Measurements from ENCODE around the gene JAK1. TPM values are rescaled to one million over a fixed set of nuclear protein-coding genes. Genes with fewer than 3 reads are reported as not detected.
"Not testable (repeated sequence)": the region's sequence is repeated elsewhere in the genome, so short reads cannot be mapped to it uniquely, and the experiment has no call there.

JAK1 gene
- total RNA-seq, 3 donors from 2014 or later (not counting 1 experiment from before 2014, with no cell fraction given) = 507 to 626 (median 526) TPM

DNA sequence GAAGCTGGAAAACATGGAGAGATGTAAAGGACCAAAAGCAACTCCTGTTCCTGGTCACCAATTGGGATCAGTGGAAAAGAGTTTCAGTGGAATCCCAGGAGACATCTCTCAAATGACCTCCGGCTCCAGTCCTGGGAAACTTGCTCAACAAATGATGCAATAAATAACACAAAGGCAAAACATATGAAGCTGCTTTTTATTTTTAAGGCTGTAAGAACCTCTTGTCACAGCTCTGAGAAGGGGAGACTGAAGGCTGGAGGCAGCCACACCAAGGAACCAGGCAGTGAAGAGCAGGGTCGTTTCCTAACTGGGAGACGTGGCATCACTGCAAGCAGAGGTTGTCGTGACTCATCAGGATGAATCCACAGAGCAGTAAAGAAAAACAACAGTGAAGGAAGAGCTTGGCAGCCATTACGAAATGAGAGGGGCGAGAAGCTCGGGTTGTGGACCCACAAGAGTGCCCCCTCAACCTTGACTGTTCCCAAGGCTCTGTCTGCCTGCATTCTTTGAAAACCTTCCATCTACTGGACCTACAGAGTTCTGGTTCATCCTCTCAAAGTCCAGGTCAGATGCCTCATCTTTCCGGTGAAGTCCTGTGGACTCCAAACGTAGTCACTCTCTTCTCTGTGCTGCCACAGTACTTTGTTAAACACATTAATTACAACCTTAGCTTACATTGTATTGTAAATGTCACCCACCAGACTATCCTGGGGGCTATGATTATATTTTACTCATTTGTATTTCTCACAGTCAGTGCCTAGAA, 32.1 kb downstream of the JAK1 start:
- no peaks in the 10 kb centered on the region for H3K9me3 ChIP-seq (ENCODE audit: control insufficient read depth, insufficient read depth, low read length)
- no peaks in the 10 kb centered on the region for H3K36me3 Mint-ChIP-seq
- 62% methylated on average over 9 of the region's 9 CpGs for WGBS (ENCODE audit: insufficient coverage)
- H3K4me1 Mint-ChIP-seq = peaks cover 92 to 96% of the 10 kb centered on the region in 2 donors
- intact Hi-C loops (cut with micrococcal nuclease) = no loop called here
- peak overlapping the region; percentile 78 to 88 for H3K27ac Mint-ChIP-seq
- H3K4me3 Mint-ChIP-seq = peak overlapping the region; percentile 49
- H3K4me3 ChIP-seq (ENCODE audit: low read length) = no peak overlapping the region
- ATAC-seq = peak in 2 of 3 donors; percentile 14 to 25
- peaks cover 4% of the 10 kb centered on the region for H3K36me3 ChIP-seq (ENCODE audit: control insufficient read depth, insufficient read depth, low read length)
- no peaks in the 10 kb centered on the region for H3K27me3 ChIP-seq (ENCODE audit: control insufficient read depth, insufficient read depth, low read length)
- H3K27ac ChIP-seq (ENCODE audit: low read length) = peak overlapping the region; percentile 28
- peaks cover 51% of the 10 kb centered on the region for H3K4me1 ChIP-seq (ENCODE audit: control insufficient read depth, insufficient read depth, low read length)
- no peak for DNase-seq
- no peaks in the 10 kb centered on the region for H3K27me3 Mint-ChIP-seq (ENCODE audit: low read depth in 2 of 2)
- TF ChIP-seq, protein P1, sequence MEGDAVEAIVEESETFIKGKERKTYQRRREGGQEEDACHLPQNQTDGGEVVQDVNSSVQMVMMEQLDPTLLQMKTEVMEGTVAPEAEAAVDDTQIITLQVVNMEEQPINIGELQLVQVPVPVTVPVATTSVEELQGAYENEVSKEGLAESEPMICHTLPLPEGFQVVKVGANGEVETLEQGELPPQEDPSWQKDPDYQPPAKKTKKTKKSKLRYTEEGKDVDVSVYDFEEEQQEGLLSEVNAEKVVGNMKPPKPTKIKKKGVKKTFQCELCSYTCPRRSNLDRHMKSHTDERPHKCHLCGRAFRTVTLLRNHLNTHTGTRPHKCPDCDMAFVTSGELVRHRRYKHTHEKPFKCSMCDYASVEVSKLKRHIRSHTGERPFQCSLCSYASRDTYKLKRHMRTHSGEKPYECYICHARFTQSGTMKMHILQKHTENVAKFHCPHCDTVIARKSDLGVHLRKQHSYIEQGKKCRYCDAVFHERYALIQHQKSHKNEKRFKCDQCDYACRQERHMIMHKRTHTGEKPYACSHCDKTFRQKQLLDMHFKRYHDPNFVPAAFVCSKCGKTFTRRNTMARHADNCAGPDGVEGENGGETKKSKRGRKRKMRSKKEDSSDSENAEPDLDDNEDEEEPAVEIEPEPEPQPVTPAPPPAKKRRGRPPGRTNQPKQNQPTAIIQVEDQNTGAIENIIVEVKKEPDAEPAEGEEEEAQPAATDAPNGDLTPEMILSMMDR (IDR thresholded peaks at IDR 0.05) = no peak
- H3K9me3 Mint-ChIP-seq = no peaks in the 10 kb centered on the region

DNA sequence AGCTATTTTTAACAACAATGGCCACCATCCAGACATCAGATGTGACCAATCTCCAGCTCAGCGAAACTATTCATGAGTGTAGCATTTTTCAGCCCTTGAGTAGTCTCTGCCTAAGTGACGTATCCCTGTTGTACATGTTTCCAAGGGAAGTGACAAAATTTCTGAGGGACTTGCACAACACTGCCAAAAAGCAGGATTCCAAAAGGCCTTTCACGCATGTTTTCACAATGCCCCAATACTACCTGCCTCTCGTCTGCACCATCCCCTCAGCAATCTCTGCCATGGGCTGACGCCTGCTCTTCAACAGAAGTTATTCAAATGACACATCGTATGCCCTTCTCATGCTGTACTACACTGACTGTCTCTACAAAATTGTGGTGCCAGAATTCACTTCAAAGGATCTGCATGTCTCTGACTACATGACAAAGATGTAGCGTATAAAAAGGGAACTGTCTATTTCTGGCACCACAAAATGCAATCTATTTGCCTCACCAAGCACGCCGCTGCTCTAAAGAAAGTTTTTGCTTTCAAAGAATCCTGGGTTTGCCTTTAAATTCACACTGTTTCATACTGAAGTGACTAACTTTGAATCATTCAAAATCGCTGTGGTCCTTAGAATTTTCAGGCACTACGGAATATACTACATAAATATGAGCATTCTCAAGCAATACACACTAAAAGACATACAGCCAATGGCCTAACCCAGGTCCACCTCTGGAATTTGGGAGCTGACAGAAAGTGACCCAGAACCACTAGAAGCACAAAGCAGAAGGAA, 32.9 kb downstream of the JAK1 start:
- intact Hi-C loops (cut with micrococcal nuclease) = no loop called here
- Mint-ChIP-seq H3K4me3 (peak overlapping the region; percentile 62), H3K9me3 (no peaks in the 10 kb centered on the region), H3K4me1 (peaks cover 92 to 96% of the 10 kb centered on the region in 2 donors), H3K36me3 (no peaks in the 10 kb centered on the region), H3K27me3 (ENCODE audit: low read depth in 2 of 2) (no peaks in the 10 kb centered on the region), H3K27ac (peak overlapping the region; percentile 78 to 88)
- DNase-seq (peak in 1 of 2 donors; percentile 38), ATAC-seq (peak; percentile 55 to 58 (median 56))
- Histone ChIP-seq H3K4me1 (ENCODE audit: control insufficient read depth, insufficient read depth, low read length) (peaks cover 45% of the 10 kb centered on the region), H3K27me3 (ENCODE audit: control insufficient read depth, insufficient read depth, low read length) (no peaks in the 10 kb centered on the region), H3K27ac (ENCODE audit: low read length) (peak overlapping the region; percentile 28), H3K4me3 (ENCODE audit: low read length) (no peak overlapping the region), H3K36me3 (ENCODE audit: control insufficient read depth, insufficient read depth, low read length) (peaks cover 4% of the 10 kb centered on the region), H3K9me3 (ENCODE audit: control insufficient read depth, insufficient read depth, low read length) (no peaks in the 10 kb centered on the region)
- WGBS (ENCODE audit: insufficient coverage) = 35% methylated on average over 11 of the region's 11 CpGs
- TF ChIP-seq, protein P1 (IDR thresholded peaks at IDR 0.05) = no peak

DNA sequence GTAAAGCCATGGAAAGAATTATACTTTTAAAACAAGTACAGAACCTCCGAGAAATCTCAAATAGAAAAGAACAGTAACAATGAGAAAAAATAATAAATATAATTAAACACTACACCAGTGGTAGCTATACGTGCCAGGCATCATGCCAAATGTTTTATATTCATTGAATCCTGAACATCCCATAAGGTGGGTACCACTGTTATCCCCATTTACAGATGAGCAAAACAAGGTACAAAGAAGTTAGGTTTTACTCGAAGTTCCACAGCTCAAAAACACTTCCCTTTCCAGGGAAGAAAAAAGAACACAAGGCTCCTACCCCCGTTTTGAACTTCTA, 33.4 kb downstream of the JAK1 start:
- Histone ChIP-seq H3K27ac (ENCODE audit: low read length) (peak overlapping the region; percentile 28), H3K4me3 (ENCODE audit: low read length) (no peak overlapping the region), H3K9me3 (ENCODE audit: control insufficient read depth, insufficient read depth, low read length) (no peaks in the 10 kb centered on the region), H3K36me3 (ENCODE audit: control insufficient read depth, insufficient read depth, low read length) (peaks cover 4% of the 10 kb centered on the region), H3K27me3 (ENCODE audit: control insufficient read depth, insufficient read depth, low read length) (no peaks in the 10 kb centered on the region), H3K4me1 (ENCODE audit: control insufficient read depth, insufficient read depth, low read length) (peaks cover 50% of the 10 kb centered on the region)
- 43% methylated on average over 3 of the region's 4 CpGs for WGBS (ENCODE audit: insufficient coverage)
- Mint-ChIP-seq H3K27ac (peak overlapping the region; percentile 78 to 88), H3K4me1 (peaks cover 92 to 97% of the 10 kb centered on the region in 2 donors), H3K9me3 (no peaks in the 10 kb centered on the region), H3K4me3 (peak overlapping the region; percentile 62), H3K36me3 (no peaks in the 10 kb centered on the region), H3K27me3 (ENCODE audit: low read depth in 2 of 2) (no peaks in the 10 kb centered on the region)
- DNase-seq = no peak
- no peak for ATAC-seq
- TF ChIP-seq, protein P1 (IDR thresholded peaks at IDR 0.05) = no peak
- intact Hi-C loops (cut with micrococcal nuclease) = no loop called here

DNA sequence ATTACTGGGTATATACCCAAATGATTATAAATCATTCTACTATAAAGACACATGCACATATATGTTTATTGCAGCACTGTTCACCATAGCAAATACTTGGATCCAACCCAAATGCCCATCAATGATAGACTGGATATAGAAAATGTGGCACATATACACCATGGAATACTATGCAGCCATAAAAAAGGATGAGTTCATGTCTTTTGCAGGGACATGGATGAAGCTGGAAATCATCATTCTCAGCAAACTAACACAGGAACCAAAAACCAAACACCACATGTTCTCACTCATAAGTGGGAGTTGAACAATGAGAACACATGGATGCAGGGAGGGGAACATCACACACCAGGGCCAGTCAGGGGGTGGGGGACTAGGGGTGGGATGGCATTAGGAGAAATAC, 35.7 kb downstream of the JAK1 start:
- H3K36me3 ChIP-seq (ENCODE audit: control insufficient read depth, insufficient read depth, low read length); DNase-seq; H3K27me3 ChIP-seq (ENCODE audit: control insufficient read depth, insufficient read depth, low read length); H3K27ac ChIP-seq (ENCODE audit: low read length); H3K27me3 Mint-ChIP-seq (ENCODE audit: low read depth in 2 of 2); intact Hi-C loops (cut with micrococcal nuclease); H3K36me3 Mint-ChIP-seq; H3K9me3 ChIP-seq (ENCODE audit: control insufficient read depth, insufficient read depth, low read length); H3K4me3 ChIP-seq (ENCODE audit: low read length); ATAC-seq; H3K9me3 Mint-ChIP-seq: not testable (repeated sequence)
- H3K4me3 Mint-ChIP-seq = peak overlapping the region; percentile 51
- peaks cover 59% of the 10 kb centered on the region for H3K4me1 ChIP-seq (ENCODE audit: control insufficient read depth, insufficient read depth, low read length)
- peaks cover 96 to 97% of the 10 kb centered on the region in 2 donors for H3K4me1 Mint-ChIP-seq
- peak overlapping the region; percentile 79 to 93 for H3K27ac Mint-ChIP-seq
